ENCODE results near the gene SYT13.
"Not testable (repeated sequence)": the region's sequence is repeated elsewhere in the genome, so short reads cannot be mapped to it uniquely, and the experiment has no call there.

The SYT13 gene

GRCh38 chr11:45294499-45294898 is 8.4 kb upstream of the SYT13 start:
- Histone ChIP-seq H4K20me1 (ENCODE audit: insufficient read depth, low read length) (no peaks in the 10 kb centered on the region), H3K4me2 (ENCODE audit: low read length) (no peak overlapping the region), H3K9ac (ENCODE audit: low read length) (no peak overlapping the region), H3K36me3 (replicated peaks; ENCODE audit: low read depth, low read length) (no peaks in the 10 kb centered on the region), H3K9me3 (ENCODE audit: insufficient read depth, low read length) (no peaks in the 10 kb centered on the region), H2AFZ (ENCODE audit: low read depth, low read length) (no peak overlapping the region), H3K4me1 (ENCODE audit: low read length) (peaks cover 9% of the 10 kb centered on the region), H3K27ac (ENCODE audit: low read length) (no peak overlapping the region), H3K4me3 (ENCODE audit: low read length) (no peak overlapping the region), H3K27me3 (ENCODE audit: low read depth, low read length) (peaks cover 44% of the 10 kb centered on the region), H3K79me2 (ENCODE audit: low read length) (no peaks in the 10 kb centered on the region)
- TF ChIP-seq EZH2phosphoT487 (IDR thresholded peaks at IDR 0.05; ENCODE audit: low read depth) (no peak), CTCF (IDR thresholded peaks at IDR 0.05; ENCODE audit: low read depth, low read length) (no peak)

- H3K4me2 ChIP-seq (ENCODE audit: low read length), result 0 out of 2 replicates have a peak overlapping the region, but pooled peaks have one; percentile 2
- peak; percentile 54 for TF ChIP-seq CTCF (IDR thresholded peaks at IDR 0.05; ENCODE audit: low read depth, low read length)
- not testable (repeated sequence) for H2AFZ ChIP-seq (ENCODE audit: low read depth, low read length)
Measured at GRCh38 chr11:45293566-45294192, 7.5 kb upstream of the SYT13 start.

GRCh38 chr11:45290586-45290985 is 4.4 kb upstream of the SYT13 start:
- no peak overlapping the region for H3K9ac ChIP-seq (ENCODE audit: low read length)
- H3K4me2 ChIP-seq (ENCODE audit: low read length), result no peak overlapping the region
- TF ChIP-seq EZH2phosphoT487 (IDR thresholded peaks at IDR 0.05; ENCODE audit: low read depth), result no peak
- no peak for TF ChIP-seq CTCF (IDR thresholded peaks at IDR 0.05; ENCODE audit: low read depth, low read length)
- H3K79me2 ChIP-seq (ENCODE audit: low read length), result no peaks in the 10 kb centered on the region
- no peaks in the 10 kb centered on the region for H3K9me3 ChIP-seq (ENCODE audit: insufficient read depth, low read length)
- H3K36me3 ChIP-seq (replicated peaks; ENCODE audit: low read depth, low read length), result no peaks in the 10 kb centered on the region
- no peak overlapping the region for H3K4me3 ChIP-seq (ENCODE audit: low read length)
- no peaks in the 10 kb centered on the region for H3K4me1 ChIP-seq (ENCODE audit: low read length)
- no peak overlapping the region for H3K27ac ChIP-seq (ENCODE audit: low read length)
- no peaks in the 10 kb centered on the region for H4K20me1 ChIP-seq (ENCODE audit: insufficient read depth, low read length)
- no peak overlapping the region for H2AFZ ChIP-seq (ENCODE audit: low read depth, low read length)
- peaks cover 61% of the 10 kb centered on the region for H3K27me3 ChIP-seq (ENCODE audit: low read depth, low read length)

More at GRCh38 chr11:45293566-45294192, 7.5 kb upstream of the SYT13 start:
- H3K4me1 ChIP-seq (ENCODE audit: low read length); H3K4me3 ChIP-seq (ENCODE audit: low read length); H3K9me3 ChIP-seq (ENCODE audit: insufficient read depth, low read length); H4K20me1 ChIP-seq (ENCODE audit: insufficient read depth, low read length); H3K27ac ChIP-seq (ENCODE audit: low read length); H3K36me3 ChIP-seq (replicated peaks; ENCODE audit: low read depth, low read length); H3K9ac ChIP-seq (ENCODE audit: low read length); H3K79me2 ChIP-seq (ENCODE audit: low read length): not testable (repeated sequence)
- H3K27me3 ChIP-seq (ENCODE audit: low read depth, low read length), result peaks cover 52% of the 10 kb centered on the region

- no peaks in the 10 kb centered on the region for H3K4me1 ChIP-seq (ENCODE audit: low read length)
- peaks cover 61% of the 10 kb centered on the region for H3K27me3 ChIP-seq (ENCODE audit: low read depth, low read length)
- no peaks in the 10 kb centered on the region for H3K36me3 ChIP-seq (replicated peaks; ENCODE audit: low read depth, low read length)
- TF ChIP-seq CTCF (IDR thresholded peaks at IDR 0.05; ENCODE audit: low read depth, low read length) (no peak), EZH2phosphoT487 (IDR thresholded peaks at IDR 0.05; ENCODE audit: low read depth) (no peak)
- no peak overlapping the region for H3K9ac ChIP-seq (ENCODE audit: low read length)
- no peak overlapping the region for H2AFZ ChIP-seq (ENCODE audit: low read depth, low read length)
- H3K79me2 ChIP-seq (ENCODE audit: low read length), result no peaks in the 10 kb centered on the region
- no peak overlapping the region for H3K4me2 ChIP-seq (ENCODE audit: low read length)
- no peaks in the 10 kb centered on the region for H4K20me1 ChIP-seq (ENCODE audit: insufficient read depth, low read length)
- H3K9me3 ChIP-seq (ENCODE audit: insufficient read depth, low read length), result no peaks in the 10 kb centered on the region
- H3K27ac ChIP-seq (ENCODE audit: low read length), result no peak overlapping the region
- no peak overlapping the region for H3K4me3 ChIP-seq (ENCODE audit: low read length)
Measured at GRCh38 chr11:45289369-45289768, 3.2 kb upstream of the SYT13 start.

All from OCI-LY3 (cell line).